WERI-Rb-1 (cell line): ENCODE data around the gene PRKCSH.

ENCODE experiments used
- DNase-seq: peaks from one replicate; pipeline ENCODE4 v3.0.0-alpha.2; 2020
- H3K27ac ChIP-seq: fragments of 250-450 bp; sonication (Bioruptor Pico); 2 replicates; pipeline ENCODE4 v1.5.1; 2020; ENCODE audit warnings: mild to moderate bottlenecking, moderate library complexity
- H3K27me3 ChIP-seq: fragments of 250-450 bp; sonication (Bioruptor Pico); 2 replicates; pipeline ENCODE4 v1.5.1; 2021; ENCODE audit warnings: mild to moderate bottlenecking, low read depth, moderate library complexity; ENCODE audit not compliant: insufficient read depth, severe bottlenecking
- H3K36me3 ChIP-seq: fragments of 250-450 bp; sonication (Bioruptor Pico); 2 replicates; pipeline ENCODE4 v1.5.1; 2020; ENCODE audit warnings: mild to moderate bottlenecking, moderate library complexity
- H3K4me3 ChIP-seq: 2 replicates; pipeline ENCODE4 v1.5.1; 2011; ENCODE audit warnings: low read depth, mild to moderate bottlenecking, control low read depth, low read length
- H3K9me3 ChIP-seq: fragments of 250-450 bp; sonication (Bioruptor Pico); 2 replicates; pipeline ENCODE4 v1.5.1; 2021; ENCODE audit warnings: mild to moderate bottlenecking, moderate library complexity; ENCODE audit not compliant: severe bottlenecking
- TF ChIP-seq, protein P1 (sequence below): IDR thresholded peaks from 2 replicates; pipeline ENCODE4 v1.5.1; 2011; ENCODE audit warnings: low read depth, mild to moderate bottlenecking, control low read depth, inconsistent platforms, low read length

PRKCSH gene

DNA sequence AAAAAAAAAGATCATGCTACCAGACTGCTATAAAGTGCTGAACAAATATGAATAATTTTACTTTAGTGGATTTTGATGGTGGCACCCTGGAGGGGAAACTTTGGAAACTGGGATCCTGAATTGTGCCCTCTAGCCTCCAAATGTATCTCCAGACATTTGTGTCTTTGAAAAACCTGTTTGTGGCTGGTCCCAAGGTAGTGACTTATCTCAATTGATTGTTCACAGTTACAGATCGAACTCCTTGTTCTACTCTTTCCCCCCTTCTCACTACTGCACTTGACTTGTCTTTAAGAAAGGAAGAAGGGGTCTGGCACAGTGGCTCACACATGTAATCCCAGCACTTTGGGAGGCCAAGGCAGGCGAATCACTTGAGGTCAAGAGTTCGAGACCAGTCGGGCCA, 26.8 kb upstream of the PRKCSH start:
- DNase-seq, result no peak
- Histone ChIP-seq H3K4me3 (no peak overlapping the region), H3K9me3 (no peaks in the 10 kb centered on the region), H3K27ac (no peak overlapping the region), H3K27me3 (peaks cover 37% of the 10 kb centered on the region), H3K36me3 (no peaks in the 10 kb centered on the region)
- TF ChIP-seq, protein P1, sequence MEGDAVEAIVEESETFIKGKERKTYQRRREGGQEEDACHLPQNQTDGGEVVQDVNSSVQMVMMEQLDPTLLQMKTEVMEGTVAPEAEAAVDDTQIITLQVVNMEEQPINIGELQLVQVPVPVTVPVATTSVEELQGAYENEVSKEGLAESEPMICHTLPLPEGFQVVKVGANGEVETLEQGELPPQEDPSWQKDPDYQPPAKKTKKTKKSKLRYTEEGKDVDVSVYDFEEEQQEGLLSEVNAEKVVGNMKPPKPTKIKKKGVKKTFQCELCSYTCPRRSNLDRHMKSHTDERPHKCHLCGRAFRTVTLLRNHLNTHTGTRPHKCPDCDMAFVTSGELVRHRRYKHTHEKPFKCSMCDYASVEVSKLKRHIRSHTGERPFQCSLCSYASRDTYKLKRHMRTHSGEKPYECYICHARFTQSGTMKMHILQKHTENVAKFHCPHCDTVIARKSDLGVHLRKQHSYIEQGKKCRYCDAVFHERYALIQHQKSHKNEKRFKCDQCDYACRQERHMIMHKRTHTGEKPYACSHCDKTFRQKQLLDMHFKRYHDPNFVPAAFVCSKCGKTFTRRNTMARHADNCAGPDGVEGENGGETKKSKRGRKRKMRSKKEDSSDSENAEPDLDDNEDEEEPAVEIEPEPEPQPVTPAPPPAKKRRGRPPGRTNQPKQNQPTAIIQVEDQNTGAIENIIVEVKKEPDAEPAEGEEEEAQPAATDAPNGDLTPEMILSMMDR, result no peak

DNA sequence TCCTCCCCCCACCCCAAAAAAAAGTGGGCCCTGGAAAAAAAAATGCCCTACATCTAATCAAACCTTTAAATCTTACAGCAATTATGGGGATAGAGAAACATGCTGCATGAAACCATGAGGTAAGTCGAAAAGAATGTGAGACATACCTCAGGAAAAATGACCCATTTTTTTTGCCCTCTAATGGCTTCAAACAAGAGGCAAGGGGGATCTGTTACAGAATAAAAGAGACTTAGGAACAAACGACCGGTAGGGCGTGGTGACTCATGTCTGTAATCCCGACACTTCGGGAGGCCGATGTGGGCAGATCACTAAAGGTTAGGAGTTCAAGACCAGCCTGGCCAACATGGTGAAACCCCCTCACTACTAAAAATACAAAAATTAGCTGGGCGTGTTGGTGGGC, 24.8 kb upstream of the PRKCSH start:
- H3K27me3 ChIP-seq, result peaks cover 41% of the 10 kb centered on the region
- H3K9me3 ChIP-seq, result no peaks in the 10 kb centered on the region
- DNase-seq, result no peak
- H3K36me3 ChIP-seq, result no peaks in the 10 kb centered on the region
- no peak overlapping the region for H3K27ac ChIP-seq
- no peak overlapping the region for H3K4me3 ChIP-seq
- TF ChIP-seq, protein P1, result no peak

DNA sequence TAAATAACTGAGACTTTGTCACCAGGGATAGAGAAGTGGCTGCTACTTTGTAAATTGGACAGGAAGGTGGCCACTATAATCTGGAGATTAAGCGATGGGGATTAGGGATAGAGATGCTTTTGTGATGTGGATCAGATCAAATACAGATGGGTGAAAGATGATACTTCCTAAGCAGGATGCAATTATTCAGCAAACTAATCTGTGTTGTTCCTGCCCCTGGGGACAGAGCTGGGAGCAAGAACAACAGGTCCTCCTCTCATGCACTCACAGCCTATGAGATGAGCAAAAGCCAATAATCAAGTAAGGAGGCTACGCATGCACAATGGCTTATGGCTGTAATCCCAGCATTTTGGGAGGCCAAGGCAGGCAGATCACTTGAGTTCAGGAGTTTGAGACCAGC, 20.9 kb upstream of the PRKCSH start:
- Histone ChIP-seq H3K27ac (no peak overlapping the region), H3K4me3 (no peak overlapping the region), H3K36me3 (no peaks in the 10 kb centered on the region), H3K27me3 (peaks cover 66% of the 10 kb centered on the region), H3K9me3 (no peaks in the 10 kb centered on the region)
- TF ChIP-seq, protein P1, result no peak
- peak; percentile 85 for DNase-seq

DNA sequence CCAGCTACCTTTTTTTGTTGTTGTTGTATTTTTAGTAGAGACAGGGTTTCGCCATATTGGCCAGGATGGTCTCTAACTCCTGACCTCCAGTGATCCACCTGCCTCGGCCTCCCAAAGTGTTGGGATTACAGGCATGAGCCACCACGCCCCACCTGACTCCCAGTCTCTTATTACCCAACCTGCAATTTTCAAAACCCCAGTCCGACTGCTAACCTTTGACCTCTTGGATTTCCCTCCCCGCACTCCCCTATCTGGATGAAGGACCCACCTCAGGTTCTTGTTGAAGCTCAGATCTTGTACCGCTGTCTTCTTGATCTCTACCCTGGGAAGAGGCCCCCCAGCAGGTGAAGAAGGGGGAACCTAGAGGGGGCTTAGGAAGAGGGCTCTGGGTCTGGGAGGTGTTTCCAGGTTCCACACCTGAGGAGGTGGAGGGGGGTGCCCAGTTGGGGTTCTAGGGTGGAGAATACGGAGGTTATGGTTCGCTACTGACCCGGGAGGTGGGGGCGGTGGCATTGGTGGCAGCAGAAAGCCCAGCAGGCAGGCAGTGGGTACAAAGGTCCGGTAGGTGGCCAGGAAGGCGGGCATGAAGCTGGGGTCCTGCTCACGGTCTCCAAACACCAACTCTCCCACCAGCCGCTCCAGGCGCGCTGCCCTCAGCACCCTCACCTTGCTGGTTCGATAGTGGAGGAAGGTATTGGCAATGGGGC, 18.9 kb upstream of the PRKCSH start:
- Histone ChIP-seq H3K4me3 (no peak overlapping the region), H3K36me3 (no peaks in the 10 kb centered on the region), H3K27ac (no peak overlapping the region), H3K9me3 (peaks cover under 1% of the 10 kb centered on the region), H3K27me3 (peaks cover 70% of the 10 kb centered on the region)
- TF ChIP-seq, protein P1, result no peak
- DNase-seq, result no peak

DNA sequence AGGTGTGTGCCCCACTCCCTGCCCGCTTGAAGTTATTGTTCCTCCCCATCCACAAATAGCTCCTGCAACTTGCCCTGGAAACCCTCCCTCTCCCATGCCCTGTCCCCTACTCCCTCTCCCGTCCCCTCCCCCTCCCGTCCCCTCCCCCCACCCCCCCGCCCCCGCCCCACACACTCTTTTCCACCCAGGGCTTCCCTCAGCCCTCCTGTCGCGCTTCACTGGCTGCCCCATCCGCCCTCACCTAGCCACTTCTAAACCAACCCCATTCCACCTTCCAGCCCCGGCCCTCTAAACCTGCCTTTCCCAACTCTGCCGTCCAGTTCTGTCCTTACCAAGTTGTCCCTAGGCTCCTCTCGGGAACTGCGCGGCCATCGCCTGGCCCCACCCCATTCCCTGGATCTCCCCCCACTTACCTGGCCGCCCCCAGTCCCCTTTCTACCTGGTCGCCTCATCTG, 17.3 kb upstream of the PRKCSH start:
- no peak overlapping the region for H3K27ac ChIP-seq
- DNase-seq, result no peak
- H3K4me3 ChIP-seq, result 0 out of 2 replicates have a peak overlapping the region, but pooled peaks have one; percentile 25
- TF ChIP-seq, protein P1, result no peak
- peaks cover 75% of the 10 kb centered on the region for H3K27me3 ChIP-seq
- no peaks in the 10 kb centered on the region for H3K36me3 ChIP-seq
- peaks cover 6% of the 10 kb centered on the region for H3K9me3 ChIP-seq
